ENCODE measurements around the gene SIPA1L3.

- TF ChIP-seq POLR2A (IDR thresholded peaks at IDR 0.05) (no peak), CTCF (IDR thresholded peaks at IDR 0.05) (no peak), POLR2AphosphoS5 (IDR thresholded peaks at IDR 0.05) (no peak)
Measured at GRCh38 chr19:37935341-37935740, 28.3 kb downstream of the SIPA1L3 start.

All from breast epithelium (tissue), 3 donors.